Activated CD4-positive, alpha-beta T cell treated with anti-CD3 and anti-CD28 coated beads, Interleukin-2, amount 50 U/mL, for 4 hours (primary cell): Measurements from ENCODE around the gene TLDC2.
"Not testable (repeated sequence)": the region's sequence is repeated elsewhere in the genome, so short reads cannot be mapped to it uniquely, and the experiment has no call there.

Source experiments
- DNase-seq, 2 experiments: peaks; one replicate each; pipeline ENCODE4 v3.0.0-alpha.2; 2020

Gene TLDC2

DNA sequence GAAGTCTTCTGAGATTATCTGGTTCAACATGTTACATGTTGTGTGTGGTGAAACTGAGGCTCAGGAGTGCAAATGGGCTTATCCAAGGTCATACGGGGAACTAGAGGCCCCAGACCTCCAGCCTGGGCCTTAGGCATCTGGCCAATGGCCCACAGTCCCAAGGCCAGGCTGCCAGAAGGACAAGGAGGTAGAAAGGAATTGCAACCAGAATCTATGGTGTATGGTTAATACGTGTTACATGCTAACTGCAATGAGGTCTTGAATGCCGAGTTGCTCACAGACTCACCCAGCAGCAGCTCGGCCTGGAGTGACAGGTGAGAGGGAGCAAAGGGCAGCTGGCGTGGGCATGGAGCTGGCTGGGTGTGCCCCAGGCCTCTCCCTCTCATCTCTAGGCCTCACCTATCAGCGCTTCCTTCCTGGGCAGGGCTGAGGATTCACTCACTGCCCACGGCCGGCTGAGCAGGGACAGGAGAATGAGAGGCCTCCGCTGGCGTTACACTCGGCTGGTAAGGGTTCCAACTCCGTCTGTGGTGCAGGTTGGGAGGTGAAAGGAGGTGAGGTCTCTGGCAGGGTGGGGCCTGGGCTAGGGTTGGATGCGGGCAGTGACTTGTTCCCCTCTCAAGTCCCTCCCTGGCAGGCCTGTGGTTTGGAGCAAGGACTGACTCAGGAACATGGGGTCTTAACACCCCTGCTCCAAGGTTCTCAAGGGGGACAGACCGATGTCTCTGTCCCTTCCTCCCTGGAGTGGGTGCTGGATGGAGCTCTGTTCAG, at the start of gene TLDC2:
Gene TLDC2 (plus strand): TSS at position 437 of the 771 bp plus-strand sequence. CDS start 37 bp downstream, at position 474.
- no peak for DNase-seq

DNA sequence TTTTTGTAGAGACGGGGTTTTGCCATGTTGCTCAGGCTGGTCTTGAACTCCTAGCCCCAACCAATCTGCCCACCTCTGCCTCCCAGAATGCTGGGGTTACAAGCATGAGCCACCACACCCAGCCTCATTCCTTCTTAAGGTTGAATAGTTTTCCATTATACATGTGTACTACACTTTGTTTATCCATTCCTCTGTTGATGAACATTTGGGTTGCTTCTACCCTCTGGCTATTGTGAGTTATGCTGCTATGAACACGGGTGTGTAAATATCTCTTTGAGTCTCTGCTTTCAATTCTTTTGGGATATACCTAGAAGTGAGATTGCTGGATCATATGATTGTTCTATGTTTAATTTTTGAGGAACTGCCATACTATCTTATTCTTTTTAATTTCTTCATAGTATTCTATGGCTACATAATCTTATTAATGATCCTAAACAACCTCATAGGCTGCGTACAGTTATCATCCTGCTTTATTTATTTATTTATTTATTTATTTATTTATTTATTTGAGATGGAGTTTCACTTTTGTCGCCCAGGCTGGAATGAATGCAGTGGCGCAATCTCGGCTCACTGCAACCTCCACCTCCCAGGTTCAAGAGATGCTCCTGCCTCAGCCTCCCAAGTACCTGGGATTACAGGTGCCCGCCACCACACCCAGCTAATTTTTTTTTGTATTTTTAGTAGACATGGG, 49.2 kb upstream of the TLDC2 start:
- DNase-seq: no peak

DNA sequence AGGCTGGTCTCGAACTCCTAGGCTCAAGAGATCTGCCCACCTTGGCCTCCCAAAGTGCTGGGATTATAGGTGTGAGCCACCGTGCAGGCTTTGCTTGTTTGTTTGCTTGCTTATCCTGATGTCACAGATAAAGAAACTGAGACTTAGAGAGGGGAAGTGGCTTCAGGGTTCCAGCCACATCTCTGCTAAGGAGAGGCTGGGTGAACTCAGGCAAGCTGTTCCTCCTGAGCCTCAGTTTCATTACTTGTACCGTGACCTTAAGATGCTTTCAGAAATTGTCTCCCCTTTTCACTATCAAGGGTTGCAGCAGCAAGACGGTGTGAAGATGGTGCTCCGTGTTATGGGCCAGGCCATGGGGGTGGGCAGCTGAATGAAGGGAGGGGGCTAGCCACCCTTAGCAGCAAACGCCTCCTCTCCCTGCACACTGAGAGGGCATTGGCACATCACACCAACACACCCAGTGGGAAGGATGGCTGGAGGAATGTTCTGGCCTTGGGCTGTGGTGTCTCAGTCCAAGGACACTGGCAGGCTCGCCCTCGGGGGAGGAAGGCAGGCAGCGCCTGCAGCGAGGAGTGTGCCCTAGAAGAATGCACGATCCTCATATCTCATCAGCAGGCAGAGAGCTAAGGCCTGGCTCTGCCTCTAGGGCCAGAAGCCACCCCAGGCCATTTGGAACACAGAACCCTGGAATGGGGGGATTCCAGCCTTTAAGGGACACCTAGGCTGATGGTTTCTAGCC, 48.2 kb upstream of the TLDC2 start:
- no peak for DNase-seq

DNA sequence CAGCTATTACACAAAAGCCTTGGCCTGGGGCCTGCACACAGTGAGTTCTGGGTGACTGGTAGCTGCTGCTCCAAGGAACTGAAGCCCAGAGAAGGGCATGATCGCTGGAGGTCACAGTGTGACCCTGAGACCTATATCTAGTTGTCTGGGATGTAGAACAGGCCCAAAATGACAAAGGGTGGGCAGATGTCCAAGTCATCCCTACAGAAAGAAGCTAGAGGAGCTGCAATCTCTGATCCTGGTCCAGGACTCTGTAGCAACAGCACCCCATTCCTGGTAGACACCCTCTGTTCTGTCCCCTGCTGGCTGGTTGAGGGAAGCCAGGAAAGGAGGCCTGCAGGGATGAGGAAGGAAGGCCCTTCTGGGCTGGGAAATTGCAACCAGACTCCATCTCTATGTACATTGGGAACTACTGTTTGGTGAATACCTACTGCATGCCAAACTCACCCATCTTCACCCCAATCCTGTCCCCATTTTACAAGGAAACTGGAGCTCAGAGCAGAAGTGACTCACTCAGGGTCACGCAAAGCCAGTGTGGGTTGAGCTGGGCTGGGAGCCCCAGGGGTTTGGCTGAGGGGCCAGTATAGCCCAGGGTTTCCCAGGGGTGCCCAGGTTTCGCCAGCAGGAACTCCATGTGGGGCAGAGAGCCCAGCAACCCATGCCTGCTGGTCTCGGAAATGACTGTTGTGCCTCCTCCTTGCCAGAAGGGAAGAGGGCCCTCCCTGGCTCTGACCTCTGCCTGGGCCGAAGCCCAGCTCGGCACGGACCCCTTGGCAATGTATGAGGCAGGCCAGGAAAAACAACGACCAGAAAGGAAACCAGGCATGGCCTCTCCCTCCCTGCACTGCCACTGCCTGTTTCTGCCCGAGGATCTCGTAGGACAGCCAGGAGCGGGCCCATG, 44.9 kb upstream of the TLDC2 start:
- DNase-seq: no peak

DNA sequence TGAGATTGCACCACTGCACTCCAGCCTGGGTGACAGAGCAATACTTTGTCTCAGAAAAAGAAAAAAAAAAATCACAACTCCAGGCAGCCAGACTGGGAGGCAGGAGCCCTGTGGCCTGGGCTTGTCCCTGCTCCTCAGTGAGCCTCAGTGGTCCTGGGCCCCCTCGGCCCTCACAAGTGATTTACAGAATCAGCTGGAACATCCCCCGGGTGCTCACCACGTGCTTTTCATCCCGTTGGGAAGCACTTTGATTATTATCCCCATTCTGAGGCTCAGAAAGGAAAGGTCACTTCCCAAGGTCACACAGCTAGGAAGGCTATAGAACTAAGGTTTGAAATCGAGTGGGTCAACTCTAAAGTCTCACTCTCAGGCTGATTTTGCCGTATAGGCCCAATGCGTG, 43.1 kb upstream of the TLDC2 start:
- no peak for DNase-seq

DNA sequence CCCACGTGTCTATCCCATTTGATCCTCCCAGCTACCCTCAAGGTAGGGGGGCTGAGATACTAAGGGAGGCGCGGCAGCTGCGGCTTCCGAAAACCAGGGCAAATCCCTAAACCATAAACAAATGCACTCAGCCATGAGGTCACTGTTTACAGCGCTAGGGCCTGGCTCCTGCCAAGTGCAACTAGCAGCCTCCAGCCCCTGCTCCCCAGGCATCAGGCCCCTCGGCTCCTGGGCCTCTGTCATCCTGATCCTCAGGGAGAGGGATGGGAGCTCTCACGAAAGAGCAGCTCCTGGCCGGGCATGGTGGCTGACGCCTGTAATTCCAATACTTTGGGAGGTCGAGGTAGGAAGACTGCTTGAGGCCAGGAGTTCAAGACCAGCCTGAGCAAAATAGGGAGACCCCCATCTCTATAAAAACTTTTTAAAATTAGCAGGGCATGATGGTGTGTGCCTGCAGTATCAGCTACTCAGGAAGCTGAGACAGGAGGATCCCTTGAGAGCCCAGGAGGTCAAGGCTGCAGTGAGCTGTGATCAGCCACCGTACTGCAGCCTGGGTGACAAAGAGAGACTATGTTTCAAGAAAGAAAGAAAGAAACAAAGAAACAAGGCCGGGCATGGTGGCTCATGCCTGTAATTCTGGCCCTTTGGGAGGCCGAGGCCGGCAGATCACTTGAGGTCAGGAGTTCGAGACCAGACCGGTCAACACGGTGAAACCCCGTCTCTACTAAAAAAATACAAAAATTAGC, 42.5 kb upstream of the TLDC2 start:
- no peak for DNase-seq

DNA sequence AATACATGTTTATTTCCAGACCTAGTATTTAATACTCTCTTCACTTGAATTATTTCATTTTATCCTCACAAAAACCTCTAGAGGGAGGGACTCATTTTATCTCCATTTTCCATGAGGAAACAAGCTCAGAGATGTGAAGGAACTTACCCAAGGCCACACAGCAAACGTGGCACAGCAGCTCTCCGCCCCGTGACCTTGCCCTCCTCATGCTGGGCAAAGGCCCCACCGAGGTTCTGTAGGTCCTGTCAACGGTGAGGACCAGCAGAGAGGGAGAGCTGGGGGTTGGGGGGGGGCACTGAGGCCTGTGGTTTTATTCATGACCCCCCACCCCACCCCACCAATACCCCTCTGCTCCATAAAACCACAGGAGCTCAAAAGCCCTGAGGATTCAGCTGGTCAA, 40.9 kb upstream of the TLDC2 start:
- DNase-seq: no peak

DNA sequence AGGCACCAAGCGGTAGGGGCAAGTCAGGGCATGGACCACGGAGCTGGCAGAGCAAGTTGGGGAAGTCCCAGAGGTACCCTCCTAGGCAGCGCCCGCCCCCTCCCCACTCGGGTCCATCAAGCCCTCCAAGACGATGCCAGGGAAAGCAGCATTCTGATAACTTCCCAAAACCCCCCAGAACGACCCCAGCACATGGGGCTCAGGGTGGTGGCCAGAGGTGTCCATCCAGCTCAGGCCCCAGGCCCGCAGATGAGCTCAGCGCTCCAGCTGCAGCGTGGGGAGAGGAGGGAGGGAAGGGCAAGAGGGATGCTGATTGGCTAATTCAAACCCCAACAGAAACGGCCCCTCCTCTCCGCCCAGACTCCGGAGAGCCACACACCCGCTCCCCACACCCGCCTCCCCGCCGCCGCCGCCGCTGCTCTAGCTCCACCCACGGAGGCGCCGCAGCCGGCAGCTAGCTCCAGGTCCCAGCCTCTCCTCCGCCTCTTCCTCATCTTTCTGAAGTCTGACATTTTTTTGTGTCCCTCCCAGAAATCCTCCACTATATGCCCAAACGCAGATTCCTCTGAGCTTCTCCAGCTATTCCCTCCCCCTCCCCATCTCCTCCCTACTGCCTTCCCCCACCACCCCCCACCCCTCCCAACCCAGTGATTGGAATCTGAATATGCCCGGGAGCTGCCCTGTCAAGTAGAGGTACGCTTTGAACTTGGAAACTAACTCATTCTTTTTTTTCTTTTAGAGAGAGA, 40.3 kb upstream of the TLDC2 start:
- DNase-seq: peak; percentile 80 to 81

DNA sequence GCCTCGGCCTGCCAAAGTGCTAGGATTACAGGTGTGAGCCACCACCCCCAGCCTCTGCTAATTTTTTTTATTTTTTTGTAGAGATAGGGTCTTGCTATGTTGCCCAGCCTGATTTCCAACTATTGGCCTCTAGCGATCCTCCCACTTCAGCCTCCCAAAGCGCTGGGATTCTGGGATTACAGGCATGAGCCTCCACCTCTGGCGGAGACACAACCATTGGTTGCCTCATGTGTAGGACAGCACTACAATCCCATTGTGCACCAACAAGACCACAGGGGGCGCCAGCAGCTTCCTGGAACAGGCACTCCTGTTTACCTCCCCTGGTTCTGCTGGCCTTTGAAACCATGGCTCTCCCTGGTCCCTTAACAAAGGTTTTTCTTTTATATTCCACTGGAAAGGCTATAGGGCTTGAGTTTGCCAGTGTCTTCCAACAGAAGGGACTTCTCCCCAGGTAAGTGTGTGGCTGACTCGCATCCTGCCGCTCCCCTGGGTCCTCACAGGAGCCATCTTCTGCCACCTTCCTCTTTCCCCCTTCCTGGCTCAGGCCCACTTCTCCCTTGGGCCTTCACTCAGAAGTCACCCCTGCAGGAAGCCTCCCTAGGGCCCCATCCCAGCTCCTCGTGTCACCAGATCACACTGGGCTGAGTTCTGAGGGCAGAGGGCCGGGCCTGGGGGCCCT, 39.2 kb upstream of the TLDC2 start:
- DNase-seq: peak; percentile 12

DNA sequence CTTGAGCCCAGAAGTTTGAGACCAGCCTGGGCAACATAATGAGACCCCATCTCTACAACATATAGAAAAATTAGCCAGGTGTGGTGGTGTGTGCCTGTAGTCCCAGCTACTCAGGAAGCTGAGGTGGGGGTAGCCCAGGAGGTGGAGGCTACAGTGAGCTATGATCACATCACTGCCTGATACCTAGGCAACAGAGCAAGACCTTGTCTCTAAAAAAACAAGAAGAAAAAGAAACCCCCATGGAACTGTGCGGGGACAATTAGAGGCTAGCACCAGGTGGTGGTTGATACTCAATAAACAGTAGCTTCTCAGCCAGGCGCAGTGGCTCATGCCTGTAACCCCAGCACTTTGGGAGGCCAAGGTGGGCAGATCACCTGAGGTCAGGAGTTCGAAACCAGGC, 37.6 kb upstream of the TLDC2 start:
- DNase-seq: not testable (repeated sequence)

DNA sequence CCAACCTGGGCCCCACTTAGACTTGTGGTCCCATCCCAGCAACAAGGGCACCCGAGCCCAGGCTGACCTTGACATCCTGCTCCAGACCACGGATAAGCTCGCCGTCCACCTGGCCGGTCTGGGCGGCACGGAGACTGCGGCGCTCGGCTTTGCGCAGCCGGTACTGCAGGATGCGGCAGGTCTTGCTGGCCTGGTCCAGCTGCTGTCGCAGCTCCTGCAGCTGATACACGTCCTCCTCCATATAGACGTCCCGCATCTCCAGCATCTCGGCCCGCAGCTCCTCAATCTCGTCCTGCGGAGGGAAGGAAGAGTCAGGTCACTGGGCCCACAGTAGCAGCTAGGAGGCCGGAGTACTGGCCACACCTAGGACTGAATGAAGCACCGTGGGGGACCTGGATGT, 36.8 kb upstream of the TLDC2 start:
- no peak for DNase-seq

DNA sequence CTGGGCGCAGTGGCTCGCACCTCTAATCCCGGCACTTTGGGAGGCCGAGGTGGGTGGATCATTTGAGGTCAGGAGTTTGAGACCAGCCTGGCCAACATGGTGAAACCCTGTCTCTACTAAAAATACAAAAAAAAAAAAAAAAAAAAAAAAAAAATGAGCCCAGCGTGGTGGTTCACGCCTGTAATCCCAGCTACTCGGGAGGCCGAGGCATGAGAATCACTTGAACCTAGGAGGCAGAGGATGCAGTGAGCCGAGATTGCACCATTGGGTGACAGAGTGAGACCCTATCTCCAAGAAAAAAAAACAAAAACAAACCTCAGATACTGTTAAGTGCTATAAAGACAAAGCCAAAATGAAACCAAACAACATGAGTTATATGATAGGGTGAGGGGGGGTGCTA, 34.9 kb upstream of the TLDC2 start:
- DNase-seq: not testable (repeated sequence)

DNA sequence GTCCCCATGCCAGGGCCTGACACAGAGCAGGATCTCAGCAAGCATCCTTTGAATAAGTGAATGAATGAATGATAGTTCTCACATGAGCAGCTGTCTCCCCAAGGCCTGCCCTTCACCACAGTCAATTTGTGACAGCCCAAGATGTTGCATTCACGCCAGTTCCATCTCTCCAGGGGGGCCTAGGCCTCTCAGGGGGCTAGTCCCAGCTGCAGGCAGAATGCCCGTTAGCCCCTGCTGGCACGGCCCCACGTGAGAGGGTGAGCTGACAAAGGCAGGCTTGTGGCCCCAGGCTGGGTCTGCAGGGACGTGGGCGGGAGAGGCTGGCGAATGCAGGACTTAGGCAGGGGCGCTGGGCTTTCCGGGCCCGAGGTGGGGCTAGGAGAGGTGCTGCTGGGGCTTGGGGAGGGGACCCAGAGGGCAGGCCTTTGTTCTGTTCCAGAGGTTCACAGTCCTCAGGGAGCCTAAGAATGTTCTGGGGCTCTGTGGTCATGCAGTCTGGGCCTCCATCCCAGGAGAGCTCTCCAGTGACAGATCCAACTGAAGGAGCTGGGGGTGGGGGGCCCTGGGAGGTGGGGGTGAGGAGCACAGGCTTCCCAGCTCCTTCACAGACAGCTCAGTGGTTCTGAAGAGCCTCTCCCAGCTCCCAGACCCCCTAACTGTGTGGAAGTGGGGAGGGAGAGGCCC, 30.5 kb upstream of the TLDC2 start:
- DNase-seq: no peak

DNA sequence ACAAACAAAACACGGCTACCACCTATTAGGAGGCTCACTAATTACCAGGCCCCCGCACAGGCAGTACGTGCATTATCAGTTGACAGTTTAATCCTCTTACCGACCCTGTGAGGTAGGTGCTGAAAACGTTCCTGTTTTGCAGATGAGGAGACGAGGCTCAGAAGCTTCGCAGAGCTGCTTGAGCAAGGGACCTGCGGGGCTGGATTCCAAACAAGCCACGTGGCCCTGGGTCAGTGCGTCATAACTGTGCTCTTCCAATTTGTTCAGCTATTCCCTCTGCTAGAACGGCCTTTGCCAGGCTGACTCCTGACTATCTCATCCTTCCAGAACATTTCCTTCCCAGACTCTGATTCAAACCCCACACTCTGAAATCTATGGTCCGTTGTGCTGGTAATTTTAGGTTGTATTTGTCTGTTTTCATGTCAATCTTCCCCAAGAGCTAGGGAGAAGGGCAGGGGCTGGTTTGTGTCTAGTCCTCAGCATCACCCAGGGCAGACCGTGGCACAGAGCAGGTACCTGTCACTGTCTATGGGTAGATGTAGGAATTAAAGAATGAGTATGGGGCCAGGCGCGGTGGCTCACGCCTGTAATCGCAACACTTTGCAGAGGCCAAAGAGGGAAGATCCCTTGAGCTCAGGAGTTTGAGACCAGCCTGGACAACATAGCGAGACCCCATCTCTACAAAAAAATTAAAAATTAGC, 28.8 kb upstream of the TLDC2 start:
- DNase-seq: no peak

DNA sequence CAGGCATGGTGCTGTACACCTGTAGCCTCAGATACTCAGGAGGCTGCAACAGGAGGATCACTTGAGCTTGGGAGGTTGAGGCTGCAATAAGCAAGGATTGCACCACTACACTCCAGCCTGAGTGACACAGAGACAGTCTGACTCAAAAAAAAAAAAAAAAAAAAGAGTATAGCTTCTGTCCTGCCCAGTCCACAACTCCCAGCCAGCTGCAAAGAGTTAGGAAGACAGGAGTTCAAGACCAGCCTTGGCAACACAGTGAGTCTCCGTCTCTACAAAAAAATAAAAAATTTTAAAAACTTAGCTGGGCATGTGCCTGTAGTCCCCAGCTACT, 28.3 kb upstream of the TLDC2 start:
- no peak for DNase-seq

DNA sequence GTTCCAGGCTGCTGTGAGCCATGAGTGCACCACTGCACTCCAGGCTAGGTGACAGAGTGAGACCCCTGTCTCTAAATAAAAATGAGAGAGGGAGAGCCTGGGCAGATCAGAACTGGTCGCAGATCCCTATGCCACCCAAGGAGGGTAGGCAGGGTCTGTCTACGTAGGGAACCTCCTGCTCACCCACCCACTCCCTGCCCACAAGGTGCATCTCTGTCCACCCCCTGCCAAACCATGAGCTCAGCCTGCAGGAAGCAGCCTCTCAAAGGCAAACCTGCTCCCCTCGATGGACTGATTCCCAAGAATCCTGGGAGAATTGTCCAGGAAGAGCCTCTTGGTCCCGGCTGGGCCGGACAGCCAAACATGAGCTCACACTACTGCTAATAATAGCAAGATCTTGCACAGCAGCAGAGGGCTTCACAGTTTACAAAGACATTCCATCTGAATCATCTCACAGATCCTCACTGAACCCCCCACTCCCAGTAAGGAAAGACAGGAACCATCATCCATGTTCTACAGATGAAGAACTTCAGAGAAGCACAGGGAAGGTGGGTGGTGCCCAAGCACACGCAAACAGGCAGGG, 27.8 kb upstream of the TLDC2 start:
- no peak for DNase-seq

DNA sequence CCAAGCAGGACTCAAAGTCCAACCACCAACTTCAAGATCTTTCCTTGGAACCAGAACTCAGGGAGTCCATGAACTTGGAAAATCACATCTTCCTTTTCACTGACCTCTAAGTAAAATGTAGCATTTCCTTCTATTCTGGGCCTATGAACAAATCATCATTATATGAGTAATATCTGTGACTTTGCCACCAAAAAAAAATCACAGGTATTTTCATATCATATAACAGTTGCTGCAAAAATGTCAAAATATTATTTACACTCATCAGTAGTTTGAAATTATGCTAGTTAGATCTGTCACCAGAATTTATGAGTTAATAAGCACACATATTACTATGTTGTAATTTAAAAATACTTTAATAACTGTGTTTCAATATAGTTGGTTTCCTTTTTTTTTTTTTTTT, 27.3 kb upstream of the TLDC2 start:
- DNase-seq: no peak

DNA sequence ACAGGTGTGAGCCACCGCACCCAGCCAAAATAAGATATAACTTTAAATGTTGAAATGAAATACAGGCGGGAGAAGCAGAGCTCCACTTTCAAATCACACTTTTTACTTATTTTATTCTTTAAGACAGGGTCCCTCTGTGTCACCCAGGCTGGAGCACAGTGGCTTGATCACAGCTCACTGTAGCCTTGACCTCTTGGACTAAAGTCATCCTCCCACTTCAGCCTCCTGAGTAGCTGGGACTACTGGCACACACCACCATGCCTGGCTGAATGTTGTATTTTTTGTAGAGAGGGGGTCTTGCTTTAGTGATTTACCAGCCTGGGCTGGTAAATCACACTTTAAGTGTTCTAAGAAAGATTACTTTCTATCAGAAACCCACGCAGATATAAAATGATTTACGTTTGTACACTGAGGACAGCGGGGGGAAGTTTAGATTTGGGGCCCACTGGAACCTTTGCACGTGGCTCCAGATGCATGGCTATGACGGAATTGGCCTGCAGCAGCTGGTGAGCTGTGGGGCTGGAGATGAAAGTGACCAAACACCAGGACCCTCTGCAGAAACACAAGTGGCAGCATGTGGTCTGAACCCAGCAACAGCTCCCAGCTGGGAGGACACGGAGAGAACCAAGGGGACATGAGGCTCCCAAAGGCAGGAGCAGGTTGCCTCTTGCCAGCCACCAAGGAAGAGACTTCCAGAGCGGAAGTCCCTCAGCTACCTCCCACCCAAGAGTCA, 26.4 kb upstream of the TLDC2 start:
- no peak for DNase-seq
